Activated CD8-positive, alpha-beta memory T cell treated with anti-CD3 and anti-CD28 coated beads, Interleukin-2, amount 10 ng/mL, durations not matched to agents 7 days and 5 days (primary cell): Measurements from ENCODE around the gene U2SURP. TPM values are rescaled to one million over a fixed set of nuclear protein-coding genes. Genes with fewer than 3 reads are reported as not detected.
"Not testable (repeated sequence)": the region's sequence is repeated elsewhere in the genome, so short reads cannot be mapped to it uniquely, and the experiment has no call there.

ENCODE experiments used
- ATAC-seq: fragments of 150-1000 bp; cut with Tn5 transposase; one replicate; pipeline ENCODE4 v1.10.0; 2021; ENCODE audit warnings: moderate library complexity
- CTCF ChIA-PET: fragments of 350-600 bp; sonication (Branson Sonifier 250); formaldehyde crosslinking; loops from one replicate; lab custom pipeline; 2021; ENCODE audit warnings: antibody characterized with exemption; lab: Charles Lee
- DNase-seq: peaks from one replicate; pipeline ENCODE4 v3.0.0-alpha.2; 2020
- H3K27ac Mint-ChIP-seq: one replicate; pipeline ENCODE4 v1.8.0; 2021; ENCODE audit warnings: mild to moderate bottlenecking, mixed read lengths
- H3K27me3 Mint-ChIP-seq: one replicate; pipeline ENCODE4 v1.8.0; 2021; ENCODE audit warnings: mixed read lengths
- H3K36me3 Mint-ChIP-seq: one replicate; pipeline ENCODE4 v1.8.0; 2021; ENCODE audit warnings: mild to moderate bottlenecking, mixed read lengths
- H3K4me1 Mint-ChIP-seq: one replicate; pipeline ENCODE4 v1.8.0; 2021; ENCODE audit warnings: mixed read lengths
- H3K4me3 Mint-ChIP-seq: one replicate; pipeline ENCODE4 v1.8.0; 2021; ENCODE audit warnings: mild to moderate bottlenecking, moderate library complexity, mixed read lengths
- H3K9me3 Mint-ChIP-seq: one replicate; pipeline ENCODE4 v1.8.0; 2022; ENCODE audit warnings: low read depth, mixed read lengths
- total RNA-seq, 2 experiments: library from RNA; stranded (reverse); gene quantifications; one replicate each; pipeline ENCODE4 v1.2.3, GENCODE V29; 2021

Gene U2SURP
- total RNA-seq, 2 experiments from 2014 or later, result 155 to 163 TPM

- peaks cover 17% of the 10 kb centered on the region for H3K4me1 Mint-ChIP-seq
- CTCF ChIA-PET, result interaction anchor here (1.0 kb wide), 2 partner anchors 13 to 15 kb away, joined by 3 read pairs; no protein-coding TSS in a partner anchor
- DNase-seq, result no peak
- H3K9me3 Mint-ChIP-seq, result no peaks in the 10 kb centered on the region
- peaks cover 40% of the 10 kb centered on the region for H3K36me3 Mint-ChIP-seq
- no peak overlapping the region for H3K27ac Mint-ChIP-seq
- H3K4me3 Mint-ChIP-seq, result no peak overlapping the region
- ATAC-seq, result no peak
- no peaks in the 10 kb centered on the region for H3K27me3 Mint-ChIP-seq
Observed at GRCh38 chr3:143037867-143038266, 36.5 kb downstream of the U2SURP start.

- Mint-ChIP-seq H3K4me1 (peaks cover 15% of the 10 kb centered on the region), H3K27ac (no peak overlapping the region), H3K27me3 (no peaks in the 10 kb centered on the region), H3K9me3 (no peaks in the 10 kb centered on the region), H3K36me3 (peaks cover 47% of the 10 kb centered on the region), H3K4me3 (no peak overlapping the region)
- ATAC-seq (no peak), DNase-seq (no peak)
- CTCF ChIA-PET, result interaction anchor here (0.9 to 1.3 kb wide), 5 partner anchors 9 to 48 kb away, joined by 3 to 9 read pairs (median 3); partner anchors contain the start of gene U2SURP
Observed at GRCh38 chr3:143040261-143040879, 39.0 kb downstream of the U2SURP start.

DNA sequence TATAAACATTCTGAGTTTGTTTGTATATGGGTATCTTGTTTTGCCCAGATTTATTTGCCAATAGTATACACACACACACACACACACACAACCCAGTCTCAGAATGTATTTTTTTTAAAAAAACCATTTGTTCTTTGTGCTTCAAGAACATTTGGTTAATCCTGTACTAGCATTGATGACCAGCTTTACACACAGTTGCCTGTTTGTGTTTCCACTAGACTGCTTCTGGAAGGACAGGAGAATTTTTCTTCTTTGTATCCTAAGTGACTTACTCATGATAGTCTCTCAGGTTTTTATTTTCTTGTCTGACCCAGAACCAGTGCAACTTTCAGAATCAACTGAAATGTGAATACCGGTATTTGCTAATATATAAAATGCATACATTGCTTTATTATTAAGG is 40.5 kb downstream of the U2SURP start:
- H3K4me3 Mint-ChIP-seq, result no peak overlapping the region
- no peaks in the 10 kb centered on the region for H3K9me3 Mint-ChIP-seq
- ATAC-seq (no peak), DNase-seq (no peak)
- CTCF ChIA-PET, result interaction anchor here (1.2 to 1.5 kb wide), 3 partner anchors 10 to 39 kb away, joined by 3 to 7 read pairs (median 3); no protein-coding TSS in a partner anchor
- H3K36me3 Mint-ChIP-seq, result peaks cover 41% of the 10 kb centered on the region
- H3K4me1 Mint-ChIP-seq, result peaks cover 4% of the 10 kb centered on the region
- no peak overlapping the region for H3K27ac Mint-ChIP-seq
- no peaks in the 10 kb centered on the region for H3K27me3 Mint-ChIP-seq

DNA sequence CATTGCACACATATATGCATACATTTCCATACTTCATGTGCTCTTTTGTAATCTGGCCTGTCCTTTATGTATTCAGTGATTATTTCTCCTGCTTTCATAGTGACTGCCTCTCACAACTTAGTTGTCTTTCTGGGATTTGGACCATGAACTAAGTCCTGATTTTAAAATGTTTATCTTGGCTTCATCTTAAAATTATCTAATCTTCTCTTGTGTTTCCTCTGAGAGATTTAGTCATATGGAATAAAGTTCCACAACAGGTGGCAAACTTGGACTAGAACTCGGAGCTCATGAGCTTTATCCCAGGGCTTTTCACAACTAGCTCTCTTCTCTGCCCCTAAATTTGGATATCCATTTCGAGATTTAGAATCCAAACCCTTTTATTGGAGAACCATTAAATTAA is 44.3 kb downstream of the U2SURP start:
- CTCF ChIA-PET, result interaction anchor here (0.7 kb wide), 1 partner anchor 9 kb away, joined by 4 read pairs; no protein-coding TSS in a partner anchor
- Mint-ChIP-seq H3K9me3 (no peaks in the 10 kb centered on the region), H3K27ac (no peak overlapping the region), H3K27me3 (no peaks in the 10 kb centered on the region), H3K4me1 (no peaks in the 10 kb centered on the region), H3K4me3 (no peak overlapping the region), H3K36me3 (peaks cover 45% of the 10 kb centered on the region)
- no peak for DNase-seq
- ATAC-seq, result no peak

GRCh38 chr3:143046075-143046474 is 44.7 kb downstream of the U2SURP start:
- H3K36me3 Mint-ChIP-seq, result peaks cover 46% of the 10 kb centered on the region
- not testable (repeated sequence) for H3K9me3 Mint-ChIP-seq, H3K4me3 Mint-ChIP-seq, DNase-seq, ATAC-seq, H3K27ac Mint-ChIP-seq, H3K27me3 Mint-ChIP-seq, H3K4me1 Mint-ChIP-seq
- CTCF ChIA-PET, result interaction anchor here (0.7 kb wide), 1 partner anchor 10 kb away, joined by 4 read pairs; no protein-coding TSS in a partner anchor

DNA sequence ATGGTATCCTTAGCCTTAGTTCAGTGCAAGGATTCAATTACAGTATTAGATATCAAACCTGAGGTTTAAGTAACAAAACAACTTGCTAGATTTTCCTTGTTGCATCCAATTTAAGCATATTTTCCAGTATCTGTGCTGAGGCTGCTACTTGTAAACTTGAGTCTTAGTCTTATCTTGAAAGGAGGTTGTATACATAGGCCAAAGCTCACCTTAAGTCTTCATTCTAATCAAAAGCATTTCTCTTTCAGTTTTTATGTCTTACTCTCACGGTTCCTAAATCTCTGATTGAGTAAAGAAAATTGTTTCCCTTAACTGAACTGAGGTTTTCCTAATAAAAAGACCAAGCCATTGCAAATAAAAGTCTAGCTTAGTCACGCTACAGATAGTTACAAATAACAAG is 52.6 kb downstream of the U2SURP start:
- Mint-ChIP-seq H3K9me3 (no peaks in the 10 kb centered on the region), H3K4me3 (no peak overlapping the region), H3K36me3 (peaks cover 57% of the 10 kb centered on the region), H3K27ac (no peak overlapping the region), H3K4me1 (no peaks in the 10 kb centered on the region), H3K27me3 (no peaks in the 10 kb centered on the region)
- CTCF ChIA-PET, result no interaction called here
- no peak for ATAC-seq
- no peak for DNase-seq

GRCh38 chr3:143056372-143056771 is 55.0 kb downstream of the U2SURP start:
- Mint-ChIP-seq H3K4me3 (no peak overlapping the region), H3K36me3 (peaks cover 56% of the 10 kb centered on the region), H3K9me3 (no peaks in the 10 kb centered on the region), H3K4me1 (peaks cover 13% of the 10 kb centered on the region), H3K27me3 (no peaks in the 10 kb centered on the region), H3K27ac (no peak overlapping the region)
- CTCF ChIA-PET, result no interaction called here
- ATAC-seq (no peak), DNase-seq (no peak)

DNA sequence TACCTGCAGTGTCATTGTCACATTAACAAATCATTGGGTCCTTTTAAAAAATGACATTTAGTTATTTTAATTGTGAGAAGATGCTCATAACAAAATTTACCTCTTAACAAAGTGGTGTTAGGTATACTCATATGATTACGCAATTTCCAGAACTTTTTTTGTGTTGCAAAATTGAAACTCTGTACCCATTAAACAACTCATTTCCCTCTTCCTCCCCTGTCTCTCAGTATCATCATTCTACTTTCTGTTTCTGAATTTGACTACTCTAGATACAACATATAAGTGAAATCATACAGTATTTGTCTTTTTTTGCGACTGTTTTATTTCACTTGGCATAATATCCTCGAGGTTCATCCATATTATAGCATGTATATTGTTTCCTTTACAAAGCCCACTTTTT is 59.5 kb downstream of the U2SURP start:
- Mint-ChIP-seq H3K4me1 (peaks cover 17% of the 10 kb centered on the region), H3K36me3 (peaks cover 44% of the 10 kb centered on the region), H3K27me3 (no peaks in the 10 kb centered on the region), H3K4me3 (no peak overlapping the region), H3K27ac (peak overlapping the region; percentile 67), H3K9me3 (no peaks in the 10 kb centered on the region)
- DNase-seq (no peak), ATAC-seq (peak; percentile 97)
- CTCF ChIA-PET, result interaction anchor here (1.2 kb wide), 1 partner anchor 60 kb away, joined by 3 read pairs; no protein-coding TSS in a partner anchor

- H3K4me1 Mint-ChIP-seq, result peaks cover 17% of the 10 kb centered on the region
- peaks cover 34% of the 10 kb centered on the region for H3K36me3 Mint-ChIP-seq
- H3K9me3 Mint-ChIP-seq, result no peaks in the 10 kb centered on the region
- H3K27ac Mint-ChIP-seq, result no peak overlapping the region
- no peaks in the 10 kb centered on the region for H3K27me3 Mint-ChIP-seq
- CTCF ChIA-PET, result no interaction called here
- H3K4me3 Mint-ChIP-seq, result no peak overlapping the region
- ATAC-seq (no peak), DNase-seq (no peak)
Observed at GRCh38 chr3:143063018-143063417, 61.6 kb downstream of the U2SURP start.

DNA sequence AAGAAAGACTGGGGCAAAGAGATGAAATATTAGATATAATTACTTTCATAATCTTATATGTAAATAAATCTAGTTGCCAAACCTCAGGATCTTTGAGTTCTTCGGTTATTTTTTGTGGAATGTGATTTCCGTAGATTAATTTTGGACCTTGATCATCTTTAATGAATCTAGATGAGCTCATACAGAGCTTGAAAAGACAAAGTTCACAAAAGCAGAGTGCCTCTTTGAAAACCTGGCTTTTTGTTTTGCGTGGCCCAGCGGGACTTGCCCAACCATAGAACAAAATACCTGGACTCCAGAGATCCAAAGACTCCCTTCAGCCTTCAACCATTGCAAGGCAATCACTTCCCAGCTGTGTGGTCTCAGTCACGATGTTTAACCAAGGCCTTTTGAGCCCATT is 63.4 kb downstream of the U2SURP start:
- Mint-ChIP-seq H3K4me3 (no peak overlapping the region), H3K4me1 (peaks cover 17% of the 10 kb centered on the region), H3K27ac (no peak overlapping the region), H3K27me3 (peaks cover 3% of the 10 kb centered on the region), H3K36me3 (peaks cover 24% of the 10 kb centered on the region), H3K9me3 (no peaks in the 10 kb centered on the region)
- CTCF ChIA-PET, result interaction anchor here (1.3 kb wide), 1 partner anchor 56 kb away, joined by 4 read pairs; no protein-coding TSS in a partner anchor
- DNase-seq (no peak), ATAC-seq (no peak)

- H3K9me3 Mint-ChIP-seq, result no peaks in the 10 kb centered on the region
- H3K4me3 Mint-ChIP-seq, result no peak overlapping the region
- CTCF ChIA-PET, result no interaction called here
- no peak for DNase-seq
- H3K4me1 Mint-ChIP-seq, result peaks cover 12% of the 10 kb centered on the region
- H3K36me3 Mint-ChIP-seq, result peaks cover 20% of the 10 kb centered on the region
- no peak for ATAC-seq
- H3K27ac Mint-ChIP-seq, result no peak overlapping the region
- H3K27me3 Mint-ChIP-seq, result peaks cover 3% of the 10 kb centered on the region
Observed at GRCh38 chr3:143065364-143065763, 64.0 kb downstream of the U2SURP start.

- Mint-ChIP-seq H3K27me3 (peaks cover 3% of the 10 kb centered on the region), H3K27ac (no peak overlapping the region), H3K9me3 (no peaks in the 10 kb centered on the region), H3K36me3 (peaks cover 17% of the 10 kb centered on the region), H3K4me1 (peaks cover 8% of the 10 kb centered on the region), H3K4me3 (no peak overlapping the region)
- ATAC-seq (no peak), DNase-seq (no peak)
- CTCF ChIA-PET, result interaction anchor here (1.4 kb wide), 1 partner anchor 9 kb away, joined by 3 read pairs; no protein-coding TSS in a partner anchor
Observed at GRCh38 chr3:143066033-143066432, 64.7 kb downstream of the U2SURP start.

DNA sequence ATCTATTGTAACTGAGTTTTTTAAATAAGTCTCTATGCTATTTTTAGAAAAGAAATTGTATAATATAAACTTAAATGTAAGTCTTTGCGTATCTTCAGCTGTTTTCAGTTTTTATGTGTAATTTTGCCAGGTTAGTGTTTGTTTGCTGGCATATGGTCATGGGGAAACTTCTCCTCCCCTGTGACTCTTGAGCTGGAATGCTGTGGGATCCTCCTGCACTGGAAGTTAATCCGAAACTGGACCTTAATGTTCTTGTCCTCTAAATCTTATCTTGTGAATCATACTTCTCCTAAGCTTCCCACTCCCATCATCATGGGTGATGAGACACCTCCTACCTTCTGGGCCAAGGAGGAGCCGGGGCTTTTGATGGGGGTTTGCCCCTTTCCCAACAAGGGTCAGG is 65.8 kb downstream of the U2SURP start:
- peaks cover 3% of the 10 kb centered on the region for H3K27me3 Mint-ChIP-seq
- no peaks in the 10 kb centered on the region for H3K4me1 Mint-ChIP-seq
- DNase-seq (no peak), ATAC-seq (no peak)
- no peak overlapping the region for H3K27ac Mint-ChIP-seq
- CTCF ChIA-PET, result interaction anchor here (1.4 kb wide), 1 partner anchor 10 kb away, joined by 3 read pairs; no protein-coding TSS in a partner anchor
- H3K36me3 Mint-ChIP-seq, result peaks cover 10% of the 10 kb centered on the region
- no peaks in the 10 kb centered on the region for H3K9me3 Mint-ChIP-seq
- H3K4me3 Mint-ChIP-seq, result no peak overlapping the region

- Mint-ChIP-seq H3K27me3 (peaks cover 3% of the 10 kb centered on the region), H3K4me3 (no peak overlapping the region), H3K4me1 (no peaks in the 10 kb centered on the region), H3K36me3 (peaks cover 4% of the 10 kb centered on the region), H3K9me3 (no peaks in the 10 kb centered on the region), H3K27ac (no peak overlapping the region)
- DNase-seq (no peak), ATAC-seq (no peak)
- CTCF ChIA-PET, result no interaction called here
Observed at GRCh38 chr3:143068059-143068458, 66.7 kb downstream of the U2SURP start.
